Stimulated activated CD8-positive, alpha-beta memory T cell treated with anti-CD3 and anti-CD28 coated beads, Interleukin-7, amount 100 ng/mL, for 1 hour (primary cell): ENCODE measurements around the gene BLACAT1.
A peak's percentile ranks its signal among the peaks of the same experiment; 100 is the strongest.
"Not testable (repeated sequence)": the region's sequence is repeated elsewhere in the genome, so short reads cannot be mapped to it uniquely, and the experiment has no call there.

Source experiments
- DNase-seq, 2 donors: peaks; one replicate each; pipeline ENCODE4 v3.0.0-alpha.2; 2020; ENCODE audit warnings: low read depth in 2 of 2

The BLACAT1 gene

DNA sequence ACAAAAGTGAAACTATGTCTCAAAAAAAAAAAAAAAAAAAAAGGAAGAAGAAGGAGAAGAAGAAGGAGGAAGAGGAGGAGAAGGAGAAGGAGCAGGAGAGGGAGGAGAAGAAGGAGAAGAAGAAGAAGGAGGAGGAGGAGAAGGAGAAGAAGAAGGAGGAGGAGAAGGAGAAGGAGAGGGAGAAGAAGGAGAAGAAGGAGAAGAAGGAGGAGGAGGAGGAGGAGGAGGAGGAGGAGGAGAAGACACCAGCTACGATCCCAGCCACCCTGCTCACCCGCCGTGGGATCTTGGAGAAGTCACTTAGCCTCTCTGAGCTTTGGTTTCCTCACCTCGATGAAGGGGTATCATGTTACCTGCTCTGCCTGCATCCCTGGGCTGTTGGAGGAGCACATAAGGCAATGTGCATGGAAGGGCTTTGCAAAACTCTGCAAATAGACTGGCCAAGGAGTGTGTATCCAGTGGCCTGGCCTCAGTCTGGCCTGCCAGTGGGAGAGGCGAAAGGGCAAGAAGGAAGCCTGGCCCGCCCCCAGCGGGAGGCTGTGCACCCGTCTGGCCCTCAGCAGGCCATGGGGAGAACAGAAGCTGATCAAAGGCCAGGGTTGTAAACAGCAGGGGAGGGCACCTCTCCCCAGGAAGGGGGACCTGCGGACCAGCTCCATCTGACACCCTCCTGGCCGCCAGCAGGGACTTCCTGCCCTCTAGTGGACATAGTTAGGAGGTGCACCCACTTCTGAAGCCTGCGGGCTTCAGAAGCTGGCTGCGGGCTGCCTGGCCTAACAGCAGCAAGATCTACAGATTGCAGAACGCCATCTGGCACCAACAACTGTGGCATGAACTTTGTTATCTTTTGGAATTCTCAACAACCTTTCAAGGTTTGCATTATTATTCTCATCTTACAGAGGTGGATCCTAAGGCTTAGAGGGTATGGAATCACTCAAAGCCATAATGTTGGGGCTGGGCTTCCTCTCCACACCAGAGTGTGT, 29.4 kb upstream of the BLACAT1 start:
- peak; percentile 39 to 41 for DNase-seq

DNA sequence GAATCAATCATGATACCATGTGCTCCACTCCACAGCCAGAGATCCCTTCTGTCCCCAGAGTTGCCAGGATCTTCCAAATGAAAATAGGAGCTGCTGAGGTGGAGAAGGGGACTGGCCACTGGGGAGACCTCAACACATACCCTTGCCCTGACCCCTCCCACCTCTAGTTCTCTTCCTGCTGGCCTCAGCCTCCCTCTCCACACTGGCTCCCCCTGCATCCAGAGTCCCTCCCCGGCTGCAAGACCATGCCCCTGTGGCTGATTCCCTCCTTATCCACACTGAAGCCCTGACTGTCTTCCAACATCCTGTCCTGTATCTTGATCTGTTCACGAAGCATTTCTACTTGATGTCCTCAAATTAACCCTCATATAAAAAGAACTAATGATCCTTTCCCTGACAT, 27.5 kb upstream of the BLACAT1 start:
- DNase-seq: no peak

DNA sequence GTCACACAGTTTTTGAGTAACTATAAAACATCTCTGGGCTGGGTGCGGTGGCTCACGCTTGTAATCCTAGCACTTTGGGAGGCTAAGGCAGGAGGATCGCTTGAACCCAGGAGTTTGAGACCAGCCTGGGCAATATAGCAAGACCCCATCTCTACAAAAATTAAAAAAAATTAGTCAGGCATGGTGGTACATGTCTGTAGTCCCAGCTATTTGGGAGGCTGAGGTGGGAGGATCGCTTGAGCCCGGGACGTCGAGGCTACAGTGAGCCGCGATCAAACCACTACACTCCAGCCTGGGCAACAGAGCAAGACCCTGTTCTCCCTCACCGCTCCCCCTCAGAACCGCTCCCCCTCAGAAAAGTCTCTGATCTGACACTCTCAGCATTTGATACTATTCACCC, 26.7 kb upstream of the BLACAT1 start:
- DNase-seq: not testable (repeated sequence)

DNA sequence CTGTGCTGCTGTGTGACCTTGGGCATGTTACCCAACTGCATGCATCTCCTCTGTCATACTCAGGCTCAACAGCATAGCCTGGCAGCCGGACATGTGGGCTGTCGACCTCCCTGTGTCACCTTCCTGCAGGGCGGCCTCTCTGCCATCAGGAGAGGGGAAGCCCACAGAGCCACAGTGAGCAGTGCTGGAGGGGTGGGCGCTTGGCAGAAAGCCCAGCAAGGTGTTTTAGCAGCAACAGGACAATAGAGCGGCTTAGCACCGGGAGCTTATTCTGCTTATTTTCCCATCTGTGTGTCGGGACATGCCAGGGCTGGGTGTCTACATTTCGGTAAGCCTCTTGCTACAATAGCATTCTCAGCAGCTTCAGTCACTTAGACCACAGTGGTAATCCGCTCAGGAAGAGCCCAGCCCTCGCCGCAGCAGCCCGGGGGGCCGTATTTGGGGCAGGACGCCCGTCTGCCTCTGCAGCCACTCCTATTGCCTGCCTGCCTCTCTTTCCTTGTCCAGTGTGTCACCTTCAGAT, 25.8 kb upstream of the BLACAT1 start:
- no peak for DNase-seq

DNA sequence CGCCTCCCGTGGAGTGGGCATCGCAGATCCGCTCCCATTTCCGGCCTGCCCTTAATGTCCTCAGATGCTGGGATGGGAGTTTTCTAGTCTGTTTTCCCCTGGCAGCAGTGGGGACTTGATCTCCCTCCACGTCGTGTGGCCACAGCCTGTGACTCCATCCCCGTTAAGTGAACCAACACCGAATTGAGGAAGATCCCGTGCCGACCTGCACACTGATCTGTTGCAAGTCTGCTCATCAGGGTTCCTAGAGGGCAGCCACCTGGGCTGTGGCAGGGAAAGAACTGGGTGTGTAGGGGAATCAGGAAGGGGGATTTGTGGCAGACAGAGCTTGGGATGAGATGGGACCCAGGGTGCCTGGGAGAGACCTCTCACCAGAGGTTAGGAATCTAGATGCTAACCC, 25.4 kb upstream of the BLACAT1 start:
- DNase-seq: no peak

DNA sequence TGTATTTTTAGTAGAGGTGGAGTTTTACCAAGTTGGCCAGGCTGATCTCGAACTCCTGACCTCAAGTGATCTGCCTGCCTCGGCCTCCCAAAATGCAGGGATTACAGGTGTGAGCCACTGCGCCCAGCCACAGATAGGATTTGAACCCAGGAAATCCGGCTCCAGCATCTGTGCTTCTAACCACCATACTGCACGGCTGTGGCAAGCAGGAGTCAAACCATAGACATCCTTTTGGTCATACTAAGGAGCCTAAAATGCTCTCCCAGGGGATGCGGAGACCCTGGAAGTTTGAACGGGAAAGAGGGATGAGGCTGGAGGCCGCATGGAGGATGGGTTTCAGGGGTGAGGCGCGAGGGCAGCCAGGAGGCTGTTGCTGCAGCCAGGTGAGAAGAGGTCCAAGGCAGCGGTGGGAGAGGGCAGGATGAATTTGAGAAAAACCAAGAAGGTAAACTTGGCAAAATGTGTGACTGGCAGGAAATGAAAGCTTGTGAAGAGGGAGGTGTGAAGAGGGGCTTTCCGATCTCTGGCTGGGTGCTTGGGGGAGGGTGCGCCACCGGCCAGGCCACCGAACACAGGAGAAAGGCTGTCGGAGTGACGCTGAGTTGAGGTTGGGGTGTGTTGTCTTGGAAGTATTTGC, 24.6 kb upstream of the BLACAT1 start:
- DNase-seq: peak in 1 of 2 donors; percentile 30

DNA sequence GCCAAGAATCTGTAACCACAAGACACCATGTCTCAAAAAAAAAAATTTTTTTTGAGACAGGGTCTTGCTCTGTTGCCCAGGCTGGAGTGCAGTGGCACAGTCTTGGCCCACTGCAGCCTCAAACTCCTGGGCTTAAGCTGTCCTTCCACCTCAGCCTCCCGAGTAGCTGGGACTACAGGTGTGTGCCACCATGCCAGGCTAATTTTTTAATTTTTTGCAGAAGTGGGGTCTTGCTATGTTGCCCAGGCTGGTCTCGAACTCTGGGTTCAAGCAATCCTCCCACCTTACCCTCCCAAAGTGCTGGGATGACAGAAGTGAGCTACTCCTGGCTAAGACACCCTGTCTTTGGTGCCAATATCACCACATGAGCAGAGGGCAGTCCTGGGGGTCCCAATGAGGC, 23.1 kb upstream of the BLACAT1 start:
- not testable (repeated sequence) for DNase-seq

DNA sequence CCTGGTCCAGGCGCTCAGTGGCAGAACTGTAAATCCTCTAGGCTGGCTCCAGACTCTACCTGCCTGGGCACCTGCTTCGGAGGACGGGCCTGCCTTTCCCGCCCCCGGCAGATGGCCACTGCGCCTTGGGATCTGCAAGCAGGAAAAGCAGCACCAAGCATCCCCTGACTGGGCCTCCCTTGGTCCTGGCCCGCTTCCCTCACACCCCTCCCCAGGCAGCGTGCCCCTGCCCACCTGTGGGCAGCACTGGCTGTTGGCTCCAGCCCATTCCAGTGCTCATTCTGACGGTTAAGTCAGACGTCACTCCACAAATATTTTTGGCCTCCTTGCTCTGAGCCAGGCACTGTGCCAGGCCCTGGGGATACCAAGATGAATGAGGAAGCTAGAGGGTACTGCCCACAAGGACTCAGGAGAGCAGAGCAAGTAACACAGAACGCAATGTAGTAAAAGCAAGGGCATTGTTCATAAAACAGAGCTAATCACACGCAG, 22.0 kb upstream of the BLACAT1 start:
- DNase-seq: no peak

DNA sequence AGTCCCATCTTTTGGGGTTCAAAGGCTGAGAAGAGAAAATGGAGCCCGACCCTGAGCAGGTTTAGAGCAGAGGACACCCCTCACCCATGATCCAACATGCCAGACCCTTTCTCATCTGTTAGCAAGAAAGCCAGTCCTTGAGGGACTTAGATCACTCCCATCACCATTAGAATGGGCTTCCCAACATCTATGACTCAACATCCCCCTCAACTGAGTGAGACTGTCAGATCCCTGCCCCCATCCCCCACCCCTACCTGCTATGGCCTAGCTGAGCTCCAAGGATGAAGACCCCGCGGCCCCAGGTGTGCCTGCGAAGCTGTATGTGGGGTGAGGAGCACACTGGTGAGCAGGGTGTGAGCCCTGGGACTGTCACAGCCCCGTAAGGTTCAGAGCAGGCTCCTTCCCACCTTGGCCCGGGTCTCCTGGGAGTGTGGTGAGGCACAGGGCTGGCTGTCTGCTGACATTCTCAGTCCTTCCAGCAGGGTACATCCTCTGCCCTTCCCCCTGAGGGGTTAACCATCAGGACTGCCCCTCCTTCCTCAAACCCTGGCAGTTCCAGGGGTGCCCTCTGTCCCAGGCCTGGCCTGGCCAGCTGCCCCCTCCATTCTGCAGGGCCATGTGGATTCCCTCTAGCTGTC, 21.4 kb upstream of the BLACAT1 start:
- DNase-seq: no peak

DNA sequence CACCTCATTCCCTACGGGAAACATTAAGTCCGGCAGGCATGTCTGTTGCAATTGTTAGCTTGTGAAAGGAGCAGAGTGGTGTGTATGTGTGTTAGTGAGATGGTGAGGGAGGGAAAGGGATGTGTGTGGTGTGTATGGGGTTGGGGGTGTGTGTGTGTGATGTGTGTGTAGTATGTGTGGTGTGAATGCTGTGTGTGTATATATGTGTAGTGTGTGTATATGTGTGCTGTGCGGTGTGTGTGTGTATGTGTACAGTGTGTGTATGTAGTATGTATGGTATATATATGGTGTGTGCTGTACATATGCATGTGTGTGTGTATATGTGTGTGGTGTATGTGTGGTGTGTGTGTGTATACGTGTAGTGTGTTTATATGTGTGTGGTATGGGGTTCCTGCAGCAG, 20.8 kb upstream of the BLACAT1 start:
- no peak for DNase-seq

DNA sequence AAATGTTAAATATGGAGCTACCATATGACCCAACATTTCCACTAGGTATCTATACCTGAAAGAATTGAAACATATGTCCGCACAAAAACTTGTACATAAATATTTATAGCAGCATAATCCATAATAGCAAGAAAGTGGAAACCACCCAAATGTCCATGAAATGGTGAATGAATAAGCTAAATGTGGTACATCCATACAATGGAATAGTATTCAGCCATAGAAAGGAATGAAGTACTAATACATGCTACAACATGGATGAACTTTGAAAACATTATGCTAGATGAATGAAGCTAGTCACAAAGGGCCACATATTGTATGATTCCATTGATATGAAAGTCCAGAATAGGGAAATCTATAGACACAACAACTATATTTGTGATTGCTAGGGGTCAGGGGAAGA, 20.0 kb upstream of the BLACAT1 start:
- DNase-seq: no peak

DNA sequence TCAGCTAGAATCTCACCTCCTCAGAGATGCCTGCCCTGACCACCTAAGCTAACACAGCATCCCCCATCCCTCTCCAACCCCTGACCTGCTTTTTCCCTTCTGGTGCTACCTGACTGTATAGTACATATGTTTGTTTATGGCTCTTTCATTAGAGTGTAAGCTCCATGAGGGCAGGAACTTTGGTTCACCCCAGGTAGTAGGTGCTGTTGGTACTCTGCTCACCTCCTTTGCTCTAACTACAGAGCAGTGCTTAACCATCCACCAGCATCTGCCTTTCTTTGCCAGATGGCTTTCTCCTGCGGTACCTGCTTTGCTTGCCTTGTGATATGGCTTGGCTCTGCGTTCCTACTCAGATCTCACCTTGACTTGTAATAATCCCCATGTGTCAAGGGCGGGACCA, 18.7 kb upstream of the BLACAT1 start:
- no peak for DNase-seq

DNA sequence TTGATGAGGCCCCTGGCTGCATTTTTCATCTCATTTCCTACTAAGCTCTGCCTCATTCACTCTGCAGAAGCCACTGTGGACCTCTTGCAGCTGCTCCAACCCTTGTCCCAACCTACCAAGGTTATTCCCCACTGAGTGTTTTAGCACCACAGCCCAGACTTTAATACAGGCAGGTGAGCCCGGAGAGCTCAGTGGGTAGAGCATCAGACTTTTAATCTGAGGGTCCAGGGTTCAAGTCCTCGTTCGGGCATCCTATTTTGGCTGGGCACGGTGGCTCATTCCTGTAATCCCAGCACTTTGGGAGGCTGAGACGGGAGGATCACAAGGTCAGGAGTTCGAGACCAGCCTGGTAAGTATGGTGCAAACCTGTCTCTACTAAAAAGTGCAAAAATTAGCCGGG, 18.1 kb upstream of the BLACAT1 start:
- DNase-seq: no peak

DNA sequence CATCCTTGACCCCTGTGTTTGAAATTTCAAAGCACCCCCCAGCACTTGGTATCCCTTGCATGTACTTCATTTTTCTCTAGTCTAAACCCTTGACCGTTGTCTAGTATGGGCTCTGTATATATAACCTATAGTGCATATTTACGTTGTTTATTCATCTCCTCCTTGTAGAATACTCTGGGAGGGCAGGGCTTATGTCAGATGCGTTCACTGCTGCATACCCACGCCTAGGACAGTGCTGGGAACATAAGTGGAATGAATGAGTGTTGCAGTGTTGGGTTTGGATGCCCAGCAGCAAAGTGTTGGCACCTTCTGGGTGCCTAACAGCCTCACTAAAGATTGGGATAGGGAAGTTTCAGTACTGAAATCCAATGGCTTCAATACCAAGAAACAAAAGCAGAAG, 17.6 kb upstream of the BLACAT1 start:
- no peak for DNase-seq

DNA sequence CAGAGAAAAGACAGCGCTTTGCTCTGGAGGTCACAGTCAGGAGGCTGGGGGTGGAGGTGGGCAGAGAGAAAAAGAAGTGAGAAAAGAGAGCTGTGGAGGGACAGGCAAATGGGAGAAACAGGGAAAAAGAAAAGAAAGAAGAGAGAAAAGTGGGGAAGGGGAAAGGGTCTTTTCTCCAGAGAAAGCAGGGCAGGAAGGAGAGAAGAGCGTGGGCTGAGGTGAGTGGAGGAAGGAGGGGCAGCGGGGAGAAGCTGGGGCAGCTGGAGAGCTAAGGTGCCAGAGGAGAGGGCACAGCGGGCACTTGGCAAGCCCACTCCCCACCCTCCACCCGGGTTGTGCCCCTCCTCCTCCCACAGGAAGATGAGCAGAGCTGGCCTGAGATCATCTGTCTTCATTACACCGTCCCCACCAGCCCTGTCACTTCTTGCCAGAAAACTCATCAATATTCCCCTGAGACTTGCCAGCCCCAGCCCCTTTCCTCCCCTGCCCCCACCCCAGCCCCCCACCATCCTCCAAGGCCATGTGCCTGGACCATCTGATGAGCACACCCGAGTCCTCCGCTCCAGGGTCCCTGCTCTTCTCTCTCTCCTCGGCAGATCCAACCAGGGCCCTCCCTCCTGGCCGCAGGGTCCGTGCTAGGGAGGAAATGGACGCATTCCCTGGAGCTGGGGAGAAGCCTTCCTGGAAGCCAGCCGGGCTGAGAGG, 17.0 kb upstream of the BLACAT1 start:
- DNase-seq: no peak

DNA sequence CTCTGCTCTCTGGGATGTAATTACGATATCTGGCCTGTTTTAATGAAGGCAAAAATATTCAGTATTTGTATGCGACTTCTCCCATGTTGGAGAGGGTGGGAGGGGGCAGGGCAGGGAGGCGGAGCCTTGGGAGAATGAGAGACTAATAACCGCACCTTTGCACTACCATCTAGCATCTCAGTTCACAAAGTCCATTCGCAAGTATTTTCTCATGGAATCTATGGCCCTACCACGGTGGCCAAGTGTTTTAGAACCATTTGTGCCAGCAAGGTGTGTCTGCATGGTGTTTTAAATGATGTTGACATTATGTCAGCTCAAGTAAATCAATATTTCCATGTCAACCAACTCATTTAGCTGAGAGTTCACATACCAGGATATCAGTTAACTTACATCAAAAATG, 14.3 kb upstream of the BLACAT1 start:
- DNase-seq: no peak

DNA sequence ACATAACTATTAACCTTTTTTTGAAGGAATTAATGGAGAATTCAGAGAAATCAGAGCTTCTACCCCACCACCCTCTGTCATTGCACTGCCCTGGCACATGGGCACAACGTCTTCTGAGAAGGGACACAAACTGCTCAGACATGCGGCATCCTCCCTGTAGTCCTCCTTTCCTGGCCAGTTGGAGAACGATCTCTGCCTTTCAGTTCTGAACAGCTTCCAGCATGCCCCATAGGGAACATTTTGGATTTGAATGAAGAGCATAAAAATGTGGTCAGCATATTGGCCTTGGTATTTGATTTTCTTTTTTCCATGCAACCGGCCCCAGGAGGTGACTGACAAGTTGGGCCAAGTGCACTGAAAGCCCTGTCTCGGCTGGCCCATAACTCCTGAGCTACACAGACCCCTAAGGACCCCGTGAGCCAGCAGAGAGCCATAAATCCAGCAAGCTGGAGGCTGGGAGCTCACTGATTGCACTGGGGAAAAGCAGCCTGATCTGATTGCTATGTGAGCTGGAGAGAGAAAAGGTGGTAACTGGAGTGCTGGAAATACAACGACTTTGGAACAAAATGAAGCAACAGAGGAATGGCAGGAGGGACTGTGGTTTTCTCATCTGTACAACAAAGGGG, 10.9 kb upstream of the BLACAT1 start:
- DNase-seq: no peak

DNA sequence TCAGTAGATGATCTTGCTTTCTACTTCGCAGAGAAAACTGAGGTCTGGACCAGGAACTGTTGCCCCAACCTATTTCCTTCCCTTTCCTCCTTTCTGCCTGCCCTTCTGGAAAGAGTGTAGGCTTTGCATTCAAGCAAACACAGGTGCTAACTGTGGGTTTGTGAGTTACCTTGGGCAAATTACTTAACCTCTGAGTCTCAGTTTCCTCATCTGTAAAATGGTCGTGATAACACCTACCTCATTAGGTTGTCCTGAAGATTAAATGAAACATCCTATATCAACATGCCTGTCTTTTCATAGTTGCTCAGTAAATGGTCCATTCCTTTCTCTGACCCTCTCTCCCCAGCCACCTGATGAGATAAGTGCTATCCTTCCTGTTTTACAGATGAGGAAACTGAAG, 9.5 kb upstream of the BLACAT1 start:
- no peak for DNase-seq

DNA sequence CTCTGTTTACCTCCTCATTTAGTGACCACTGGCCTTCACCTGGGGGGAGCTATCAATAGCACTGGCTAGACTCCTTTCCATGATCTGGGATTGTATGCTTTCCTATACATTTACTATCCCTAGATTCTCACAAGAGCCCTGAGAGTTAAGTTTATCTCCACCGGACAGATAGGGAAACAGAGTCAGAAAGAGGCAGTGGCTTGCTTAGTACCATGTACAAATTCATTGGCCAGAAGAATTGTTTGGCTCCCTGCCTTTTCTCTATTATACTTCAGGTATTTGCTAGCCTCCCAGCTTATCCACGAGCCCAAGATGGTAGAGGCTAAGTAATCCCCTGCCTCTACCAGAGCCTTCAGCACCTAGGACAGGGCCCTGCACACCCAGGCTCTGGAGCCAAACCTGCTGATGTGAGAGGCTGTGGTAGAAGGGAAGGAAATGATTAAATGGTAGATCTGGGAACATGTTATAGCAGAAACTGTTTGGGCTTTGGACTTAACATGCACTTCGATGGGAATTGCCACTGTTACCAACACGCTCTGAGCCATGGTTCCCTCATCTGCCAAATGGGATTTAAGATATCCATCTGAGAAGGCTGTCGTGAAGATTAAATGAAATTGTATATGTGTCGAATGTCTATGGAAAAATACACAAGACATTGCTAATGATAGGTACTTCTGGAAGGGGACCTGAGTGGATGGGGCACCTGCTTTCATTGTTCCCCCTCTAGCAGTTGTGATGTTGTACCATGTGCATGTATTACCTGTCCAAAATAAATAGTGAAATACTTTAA, 3.1 kb upstream of the BLACAT1 start:
- DNase-seq: no peak
